HT1080 (cell line): ENCODE measurements around the gene SNED1. TPM values are rescaled to one million over a fixed set of nuclear protein-coding genes. Genes with fewer than 3 reads are reported as not detected.

Experiments
- small RNA-seq: library from RNA; depleted of rRNA; stranded (forward); fragments of <200 nt; gene quantifications from one replicate; pipeline ENCODE3, GENCODE V24; 2014
- total RNA-seq: library from RNA; depleted of rRNA; stranded (reverse); fragments of >200 nt; shearing (Covaris generic); gene quantifications from 2 replicates; pipeline ENCODE4 v1.2.3, GENCODE V29; 2014; rRNA removed

Gene SNED1
- total RNA-seq, 1 experiment from 2014 or later = 2.7 TPM

Small RNA genes lying within 50 kb of the gene (small RNA-seq; reads per million reads assigned to genes)
- gene AC005237.2 = not detected

Other genes starting within 250 kb of the SNED1 start
- gene KIF1A, start 178.4 kb upstream of the SNED1 start, total RNA-seq = 0.14 TPM in 1 of 2 replicates, not detected in the other
- not detected in 2 replicates for gene AGXT, start 129.8 kb upstream of the SNED1 start, total RNA-seq
- not detected in 2 replicates for gene MAB21L4, start 102.5 kb upstream of the SNED1 start, total RNA-seq
- gene CROCC2, start 92.3 kb upstream of the SNED1 start, total RNA-seq = not detected in 2 replicates
- 39.2 and 43.0 TPM in 2 replicates for gene MTERF4, start 103.7 kb downstream of the SNED1 start, total RNA-seq
- 6.7 and 7.2 TPM in 2 replicates for gene PASK, start 150.9 kb downstream of the SNED1 start, total RNA-seq
- gene PPP1R7, start 151.8 kb downstream of the SNED1 start, total RNA-seq = 81.7 and 87.6 TPM in 2 replicates
- gene ANO7, start 190.1 kb downstream of the SNED1 start, total RNA-seq = 0.53 and 2.4 TPM in 2 replicates